ENCODE results near the gene EHHADH.
"Not testable (repeated sequence)": the region's sequence is repeated elsewhere in the genome, so short reads cannot be mapped to it uniquely, and the experiment has no call there.

Gene EHHADH

GRCh38 chr3:185253645-185254410, at the start of gene EHHADH:
Gene EHHADH, minus strand, starts transcription at chr3:185254049. Its CDS starts 27 bp downstream, at chr3:185254022.
- peak; percentile 45 for DNase-seq (ENCODE audit: low read depth)

- not testable (repeated sequence) for DNase-seq (ENCODE audit: low read depth)
Observed at GRCh38 chr3:185299918-185300426, 46.1 kb upstream of the EHHADH start.

- DNase-seq (ENCODE audit: low read depth), result no peak
Observed at GRCh38 chr3:185297867-185298266, 44.0 kb upstream of the EHHADH start.

GRCh38 chr3:185292238-185292637, 38.4 kb upstream of the EHHADH start:
- DNase-seq (ENCODE audit: low read depth), result no peak

GRCh38 chr3:185290266-185290665, 36.4 kb upstream of the EHHADH start:
- DNase-seq (ENCODE audit: low read depth), result no peak

GRCh38 chr3:185283374-185283935, 29.6 kb upstream of the EHHADH start:
- no peak for DNase-seq (ENCODE audit: low read depth)

- peak; percentile 88 for DNase-seq (ENCODE audit: low read depth)
Observed at GRCh38 chr3:185282696-185283373, 29.0 kb upstream of the EHHADH start.

GRCh38 chr3:185280572-185281365, 26.9 kb upstream of the EHHADH start:
- DNase-seq (ENCODE audit: low read depth), result peak; percentile 43

GRCh38 chr3:185279587-185280138, 25.8 kb upstream of the EHHADH start:
- DNase-seq (ENCODE audit: low read depth), result no peak

- no peak for DNase-seq (ENCODE audit: low read depth)
Observed at GRCh38 chr3:185276415-185276814, 22.6 kb upstream of the EHHADH start.

GRCh38 chr3:185272033-185272432, 18.2 kb upstream of the EHHADH start:
- no peak for DNase-seq (ENCODE audit: low read depth)

- no peak for DNase-seq (ENCODE audit: low read depth)
Observed at GRCh38 chr3:185270956-185271332, 17.1 kb upstream of the EHHADH start.

- DNase-seq (ENCODE audit: low read depth), result peak; percentile 20
Observed at GRCh38 chr3:185270262-185270955, 16.6 kb upstream of the EHHADH start.

GRCh38 chr3:185268194-185268962, 14.5 kb upstream of the EHHADH start:
- DNase-seq (ENCODE audit: low read depth), result no peak

- DNase-seq (ENCODE audit: low read depth), result no peak
Observed at GRCh38 chr3:185267193-185267592, 13.3 kb upstream of the EHHADH start.

- no peak for DNase-seq (ENCODE audit: low read depth)
Observed at GRCh38 chr3:185264849-185265553, 11.2 kb upstream of the EHHADH start.

- no peak for DNase-seq (ENCODE audit: low read depth)
Observed at GRCh38 chr3:185263423-185263822, 9.6 kb upstream of the EHHADH start.

- no peak for DNase-seq (ENCODE audit: low read depth)
Observed at GRCh38 chr3:185257334-185257733, 3.5 kb upstream of the EHHADH start.

GRCh38 chr3:185254799-185255198, 950 bp upstream of the EHHADH start:
- DNase-seq (ENCODE audit: low read depth), result no peak

- not testable (repeated sequence) for DNase-seq (ENCODE audit: low read depth)
Observed at GRCh38 chr3:185253133-185253532, 716 bp downstream of the EHHADH start.

Measured in stromal cell of bone marrow (primary cell).